Ovary (tissue), 3 donors: Measurements from ENCODE around the gene RIPOR1.

Source experiments
- CTCF ChIP-seq, 3 donors: fragments of 450-650 bp in 2 of 3; fragments of 200-600 bp in 1 of 3; IDR thresholded peaks; one replicate each; pipeline versions ENCODE4 v1.5.1 to v1.8.0; 2016 to 2022; ENCODE audit warnings: antibody characterized with exemption in 3 of 3, mild to moderate bottlenecking in 1 of 3
- POLR2A ChIP-seq: fragments of 450-650 bp; IDR thresholded peaks from one replicate; pipeline ENCODE4 v1.6.1; 2017; ENCODE audit warnings: antibody characterized with exemption, mild to moderate bottlenecking, moderate library complexity
- donor health status: DM: no; HTN: no; CAD: no.

DNA sequence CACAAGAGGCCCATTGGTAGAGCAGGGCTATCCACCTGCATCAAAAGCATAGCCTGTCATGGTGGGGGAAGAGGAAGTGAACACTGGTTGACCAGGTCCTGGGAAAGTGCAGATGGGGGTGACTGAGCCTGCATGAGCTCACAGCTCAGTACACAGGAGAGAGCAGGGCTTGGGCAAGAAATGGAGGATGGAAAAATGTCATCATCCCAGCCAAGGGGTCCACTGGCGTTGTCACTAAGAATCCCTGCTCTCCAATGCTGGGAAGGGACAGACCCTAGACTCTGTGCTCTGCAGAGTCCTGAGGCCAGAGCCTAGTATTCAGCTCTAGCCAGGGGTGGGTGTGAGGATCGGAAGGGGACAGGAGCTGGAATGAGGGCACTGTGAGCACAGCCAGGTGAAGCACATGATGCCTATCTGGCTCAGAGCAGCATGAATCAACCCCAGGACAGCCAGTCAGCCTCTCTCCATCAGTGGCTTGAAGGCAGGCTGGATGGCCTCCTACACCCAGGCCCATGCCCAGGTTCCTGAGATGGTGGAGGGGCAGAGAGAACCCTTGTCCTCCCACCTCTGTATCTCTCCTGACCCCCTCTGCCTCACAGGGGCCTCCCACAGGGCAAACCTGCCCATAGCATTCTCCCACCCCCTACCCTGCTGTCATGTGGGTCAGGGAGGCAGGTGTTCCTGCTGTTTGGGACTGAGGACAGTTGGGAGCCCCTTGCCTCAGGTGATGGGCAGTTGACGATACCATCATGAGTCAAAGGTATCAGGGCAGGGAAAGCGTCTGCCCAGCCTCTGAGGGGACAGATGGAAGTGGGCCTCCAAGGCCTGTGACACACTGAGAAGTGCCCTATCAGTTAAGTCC, 19.9 kb downstream of the RIPOR1 start:
- no peak for TF ChIP-seq CTCF (IDR thresholded peaks at IDR 0.05)
- no peak for TF ChIP-seq POLR2A
